ENCODE data around the gene GABRG3. TPM values are rescaled to one million over a fixed set of nuclear protein-coding genes. Genes with fewer than 3 reads are reported as not detected.

GABRG3 gene
- total and polyA plus RNA-seq, 2 donors (not counting 3 experiments of a cell fraction or from before 2014, with no cell fraction given) = not detected

GRCh38 chr15:27046880-27047279 lies 75.9 kb downstream of the GABRG3 start:
- no TSS peak for BruUV-seq (replicated peaks)
- DNase-seq (ENCODE audit: low read depth, low spot score) (no peak), FAIRE-seq (no peak)
- POLR2A ChIA-PET = no interaction called here
- intact Hi-C loops (cut with micrococcal nuclease) (no loop called here), dilution Hi-C loops (cut with MboI; ENCODE audit: extremely low pct_ligation_motif_present, low sequenced_read_pairs) (no loop called here)
- Histone ChIP-seq H2AFZ (ENCODE audit: low read depth, low read length) (no peak overlapping the region), H3K9me1 (replicated peaks; ENCODE audit: control insufficient read depth, extremely low read depth, insufficient read depth, low read length) (no peaks in the 10 kb centered on the region), H3K4me3 (replicated peaks in 1 of 3; ENCODE audit: insufficient read depth in 1 of 3, low read depth in 1 of 3, low read length in 3 of 3) (no peak overlapping the region), H3K4me1 (ENCODE audit: control insufficient read depth, extremely low read depth, insufficient read depth, low read length) (no peaks in the 10 kb centered on the region), H4K20me1 (replicated peaks; ENCODE audit: control insufficient read depth, extremely low read depth, insufficient read depth, low read length) (no peaks in the 10 kb centered on the region), H3K27me3 (ENCODE audit: control insufficient read depth in 2 of 2, insufficient read depth in 2 of 2, low read length in 2 of 2) (no peaks in the 10 kb centered on the region), H3K36me3 (ENCODE audit: control insufficient read depth in 2 of 2, extremely low read depth in 1 of 2, insufficient read depth in 2 of 2, low read length in 2 of 2) (no peaks in the 10 kb centered on the region), H3K9ac (replicated peaks; ENCODE audit: extremely low read depth, insufficient read depth, low read length) (no peak overlapping the region), H3K4me2 (ENCODE audit: insufficient read depth, low read length) (no peak overlapping the region), H3K27ac (ENCODE audit: insufficient read depth, low read depth, low read length) (no peak overlapping the region), H3K9me3 (replicated peaks; ENCODE audit: control insufficient read depth, insufficient read depth, low read length) (peaks cover 12% of the 10 kb centered on the region), H3K79me2 (ENCODE audit: control insufficient read depth, insufficient read depth, low read length) (no peaks in the 10 kb centered on the region)
- TF ChIP-seq MAX (IDR thresholded peaks at IDR 0.05; ENCODE audit: insufficient read depth, insufficient read length) (no peak), EZH2 (IDR thresholded peaks at IDR 0.05; ENCODE audit: borderline replicate concordance, low read depth, low read length, severe bottlenecking) (no peak), MYC (IDR thresholded peaks at IDR 0.05; ENCODE audit: low read depth, low read length) (no peak), GATA2 (IDR thresholded peaks at IDR 0.05; ENCODE audit: insufficient read depth, insufficient read length, low read depth, low read length) (no peak), POLR2AphosphoS5 (IDR thresholded peaks at IDR 0.05; ENCODE audit: insufficient read depth, low read depth, low read length) (no peak), JUN (IDR thresholded peaks at IDR 0.05; ENCODE audit: borderline replicate concordance, insufficient read depth, insufficient read length, low read depth) (no peak), POLR2A (IDR thresholded peaks at IDR 0.05; ENCODE audit: low read depth, low read length) (no peak), CTCF (IDR thresholded peaks at IDR 0.05; ENCODE audit: extremely low read depth in 1 of 2, insufficient read depth in 1 of 2, low read depth in 1 of 2, low read length in 2 of 2) (no peak), FOS (IDR thresholded peaks at IDR 0.05; ENCODE audit: borderline replicate concordance, insufficient read depth, low read length) (no peak)
- CTCF ChIA-PET = no interaction called here

All from endothelial cell of umbilical vein (primary cell).